Stomach (tissue), 9 donors: ENCODE results near the gene CLDN18. TPM values are rescaled to one million over a fixed set of nuclear protein-coding genes. Genes with fewer than 3 reads are reported as not detected.

Experiments
- DNase-seq, 2 donors: peaks; one replicate each; pipeline versions ENCODE4 v3.0.0 to v3.0.0-alpha.2; 2013 to 2019
- H3K27ac ChIP-seq, 5 donors: fragments of 200-600 bp in 4 of 5; sonication (generic) in 4 of 5; one replicate each; pipeline ENCODE4 v1.5.1; 2013 to 2019; ENCODE audit warnings: mild to moderate bottlenecking in 1 of 5, moderate library complexity in 1 of 5
- H3K27me3 ChIP-seq, 3 donors: fragments of 200-600 bp; sonication (generic); one replicate each; pipeline ENCODE4 v1.5.1; 2017 to 2019; ENCODE audit warnings: mixed run types in 1 of 3
- H3K36me3 ChIP-seq, 4 donors: fragments of 200-600 bp; sonication (generic); 1 replicate in 3 of 4; 2 replicates in 1 of 4; pipeline ENCODE4 v1.5.1; 2016 to 2019
- H3K4me1 ChIP-seq, 4 donors: fragments of 200-600 bp; sonication (generic); one replicate each; pipeline ENCODE4 v1.5.1; 2016 to 2019
- H3K4me3 ChIP-seq, 4 donors: fragments of 200-600 bp; sonication (generic) in 3 of 4; one replicate each; pipeline ENCODE4 v1.5.1; 2016 to 2019; ENCODE audit warnings: mild to moderate bottlenecking in 1 of 4
- H3K9me3 ChIP-seq, 4 donors: fragments of 200-600 bp; sonication (generic); one replicate each; pipeline ENCODE4 v1.5.1; 2016 to 2019
- CTCF ChIP-seq, 7 experiments: fragments of 450-650 bp in 4 of 7; fragments of 200-600 bp in 3 of 7; sonication (generic) in 3 of 7; IDR thresholded peaks; one replicate each; pipeline ENCODE4 v1.5.1; 2016 to 2019; ENCODE audit warnings: antibody characterized with exemption in 7 of 7, control low read depth in 2 of 7, mild to moderate bottlenecking in 1 of 7
- EP300 ChIP-seq: sonication (generic); formaldehyde crosslinking; IDR thresholded peaks from one replicate; pipeline ENCODE4 v1.6.1; 2017; ENCODE audit warnings: antibody characterized with exemption
- POLR2A ChIP-seq, 4 donors: fragments of 450-650 bp; IDR thresholded peaks; one replicate each; pipeline ENCODE4 v1.6.1; 2016; ENCODE audit warnings: antibody characterized with exemption in 4 of 4, control low read depth in 2 of 4, mild to moderate bottlenecking in 1 of 4, moderate library complexity in 1 of 4
- POLR2AphosphoS5 ChIP-seq, 3 donors: sonication (generic); formaldehyde crosslinking; IDR thresholded peaks; one replicate each; pipeline ENCODE4 v1.6.1; 2016; ENCODE audit warnings: antibody characterized with exemption in 3 of 3
- WGBS, 5 donors: extraction: QIAGEN DNeasy Blood & Tissue Kit in 3 of 5; methylation state at CpG; one replicate each; pipeline versions ENCODE4 v1.1.5 to v1.1.7; 2013 to 2018; 5-methylcytosine and 5-hydroxymethylcytosine counted together
- intact Hi-C: fragments of 100-400 bp; cut with DNase I; formaldehyde crosslinking; loops from one replicate; pipeline ENCODE4 v1.15.1; 2023; ENCODE audit warnings: low total_unique reads
- polyA plus RNA-seq, 3 donors: library from polyadenylated mRNA; stranded (reverse); fragments of 200-250 nt; gene quantifications; one replicate each; pipeline ENCODE4 v1.2.3, GENCODE V29; 2013
- total RNA-seq, 5 donors: library from RNA; depleted of rRNA; stranded (reverse); fragments of >200 nt; gene quantifications; one replicate each; pipeline versions ENCODE4 v1.1.0 to v1.2.3, GENCODE V29; 2014 to 2016
- donor health status: healthy with polysubstance abuse.
- donor health status: Bipolar disorder and iron deficiency.
- donor health status: healthy.

The CLDN18 gene
- total and polyA plus RNA-seq, 8 donors, result 1.4 to 1,096 (median 186) TPM

DNA sequence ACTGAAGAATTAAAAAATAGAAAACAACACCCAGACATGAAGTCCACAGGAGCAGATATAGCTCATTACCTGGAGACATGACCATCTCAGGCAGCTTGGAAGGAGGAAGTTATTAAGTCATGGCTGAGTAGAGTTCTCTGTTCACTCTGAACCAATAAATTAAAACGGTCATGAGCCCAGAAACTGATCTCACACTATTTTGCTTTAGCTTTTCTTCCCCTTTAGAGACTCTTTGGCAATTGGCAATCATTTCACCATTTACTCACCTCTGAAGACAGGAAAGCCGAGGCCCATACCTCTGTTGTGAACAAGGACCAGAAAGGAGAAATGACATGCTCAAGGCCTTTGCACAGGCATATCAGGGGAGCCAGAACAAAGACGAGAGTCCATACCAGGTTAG, 26.6 kb downstream of the CLDN18 start:
- Histone ChIP-seq H3K4me1 (peaks cover 0 to 5% (median 0%) of the 10 kb centered on the region in 4 donors), H3K9me3 (no peaks in the 10 kb centered on the region), H3K36me3 (peaks cover 0 to 81% (median 56%) of the 10 kb centered on the region in 4 donors), H3K27ac (no peak overlapping the region), H3K27me3 (no peaks in the 10 kb centered on the region), H3K4me3 (no peak overlapping the region)
- no peak for DNase-seq
- intact Hi-C loops, result no loop called here
- no peak for TF ChIP-seq EP300
- no peak for TF ChIP-seq POLR2A (IDR thresholded peaks at IDR 0.05)
- TF ChIP-seq CTCF (IDR thresholded peaks at IDR 0.05), result no peak
- TF ChIP-seq POLR2AphosphoS5 (IDR thresholded peaks at IDR 0.05), result no peak
- WGBS, 5 donors, result 51 to 84% (median 65%) methylated on average over 3 of the region's 3 CpGs

DNA sequence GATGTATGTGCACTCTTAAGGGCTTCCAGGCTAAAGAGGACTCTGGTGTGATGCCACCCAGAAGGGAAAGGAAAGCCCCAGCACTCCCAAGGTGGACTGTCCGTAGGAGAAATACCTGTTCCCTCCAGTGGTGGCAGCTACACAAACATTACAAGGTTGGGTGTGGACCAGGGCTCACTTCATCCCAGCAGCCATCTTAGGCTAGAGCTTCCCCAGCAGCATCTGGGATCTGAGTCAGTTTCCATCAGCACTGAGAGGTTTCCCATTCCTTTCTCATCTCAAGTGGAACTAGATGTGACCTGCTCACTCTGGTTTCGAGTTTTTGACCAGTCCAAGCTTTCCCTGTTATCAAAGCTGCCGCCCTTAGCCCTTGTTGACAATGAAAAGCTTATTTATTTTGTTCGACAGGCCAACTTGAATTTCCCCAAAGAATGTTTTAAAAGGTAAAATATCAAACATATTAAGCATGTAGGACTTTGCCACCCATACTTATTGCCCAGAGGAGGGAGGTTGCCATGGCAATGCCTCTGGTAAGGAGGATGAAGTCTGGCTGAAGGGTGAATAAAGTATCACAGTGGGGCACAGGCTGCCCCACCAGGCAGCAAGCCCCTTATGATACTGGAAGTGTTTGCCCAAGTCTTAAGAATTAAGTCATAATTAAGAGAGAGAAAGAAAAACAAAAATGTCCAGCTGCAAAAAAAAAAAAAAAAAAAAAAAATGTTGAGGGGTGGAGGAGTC, 28.9 kb downstream of the CLDN18 start:
- peak in 1 of 2 donors; percentile 53 for DNase-seq
- peaks cover 0 to 58% (median 33%) of the 10 kb centered on the region in 4 donors for H3K36me3 ChIP-seq
- 36 to 60% (median 49%) methylated on average over 4 of the region's 4 CpGs for WGBS, 5 donors
- H3K4me3 ChIP-seq, result no peak overlapping the region
- H3K27ac ChIP-seq, result peak overlapping the region in 2 of 5 donors; percentile 16 to 59
- intact Hi-C loops, result no loop called here
- TF ChIP-seq POLR2A (IDR thresholded peaks at IDR 0.05), result no peak
- TF ChIP-seq CTCF (IDR thresholded peaks at IDR 0.05), result no peak
- no peak for TF ChIP-seq EP300
- TF ChIP-seq POLR2AphosphoS5 (IDR thresholded peaks at IDR 0.05), result no peak
- H3K4me1 ChIP-seq, result no peaks in the 10 kb centered on the region
- H3K27me3 ChIP-seq, result no peaks in the 10 kb centered on the region
- H3K9me3 ChIP-seq, result no peaks in the 10 kb centered on the region

GRCh38 chr3:138042043-138042442, 32.1 kb downstream of the CLDN18 start:
- no peak overlapping the region for H3K27ac ChIP-seq
- H3K4me1 ChIP-seq, result no peaks in the 10 kb centered on the region
- intact Hi-C loops, result no loop called here
- TF ChIP-seq POLR2A (IDR thresholded peaks at IDR 0.05), result no peak
- TF ChIP-seq EP300, result no peak
- TF ChIP-seq POLR2AphosphoS5 (IDR thresholded peaks at IDR 0.05), result no peak
- TF ChIP-seq CTCF (IDR thresholded peaks at IDR 0.05), result no peak
- no peaks in the 10 kb centered on the region for H3K9me3 ChIP-seq
- H3K36me3 ChIP-seq, result peaks cover 0 to 27% (median 11%) of the 10 kb centered on the region in 4 donors
- DNase-seq, result no peak
- no peaks in the 10 kb centered on the region for H3K27me3 ChIP-seq
- H3K4me3 ChIP-seq, result no peak overlapping the region
- WGBS, 5 donors, result 77 to 87% (median 79%) methylated on average over 2 of the region's 2 CpGs

GRCh38 chr3:138043266-138044029, 33.5 kb downstream of the CLDN18 start:
- TF ChIP-seq CTCF (IDR thresholded peaks at IDR 0.05) (no peak), EP300 (no peak), POLR2AphosphoS5 (IDR thresholded peaks at IDR 0.05) (no peak), POLR2A (IDR thresholded peaks at IDR 0.05) (no peak)

More at GRCh38 chr3:138043266-138044029, 33.5 kb downstream of the CLDN18 start:
- WGBS, 5 donors, result 67 to 75% (median 69%) methylated on average over 3 of the region's 3 CpGs
- H3K27me3 ChIP-seq, result no peaks in the 10 kb centered on the region
- peak overlapping the region in 1 of 5 donors; percentile 5 for H3K27ac ChIP-seq
- intact Hi-C loops, result no loop called here
- no peaks in the 10 kb centered on the region for H3K9me3 ChIP-seq
- H3K4me3 ChIP-seq, result no peak overlapping the region
- H3K4me1 ChIP-seq, result no peaks in the 10 kb centered on the region
- peaks cover 0 to 13% (median 4%) of the 10 kb centered on the region in 4 donors for H3K36me3 ChIP-seq
- no peak for DNase-seq
